GM18868 (cell line): ENCODE data around the gene INPP5A.

Source experiments
- ATAC-seq: cut with Tn5 transposase; IDR thresholded peaks from one replicate; pipeline ENCODE4 v1.9.1; 2021; ENCODE audit warnings: mild to moderate bottlenecking, moderate library complexity; ENCODE audit not compliant: unreplicated experiment

Gene INPP5A

GRCh38 chr10:132748135-132748534, 210.5 kb downstream of the INPP5A start:
- no peak for ATAC-seq

- ATAC-seq = no peak
Measured at GRCh38 chr10:132748545-132749370, 211.2 kb downstream of the INPP5A start.

- no peak for ATAC-seq
Measured at GRCh38 chr10:132749371-132749795, 211.8 kb downstream of the INPP5A start.

- no peak for ATAC-seq
Measured at GRCh38 chr10:132750936-132751335, 213.3 kb downstream of the INPP5A start.

GRCh38 chr10:132752378-132752777, 214.8 kb downstream of the INPP5A start:
- no peak for ATAC-seq

- ATAC-seq = no peak
Measured at GRCh38 chr10:132752961-132753360, 215.4 kb downstream of the INPP5A start.

- no peak for ATAC-seq
Measured at GRCh38 chr10:132753596-132753995, 216.0 kb downstream of the INPP5A start.

- no peak for ATAC-seq
Measured at GRCh38 chr10:132754071-132754470, 216.5 kb downstream of the INPP5A start.

- no peak for ATAC-seq
Measured at GRCh38 chr10:132755166-132755711, 217.7 kb downstream of the INPP5A start.

GRCh38 chr10:132756591-132756990, 219.0 kb downstream of the INPP5A start:
- ATAC-seq = no peak

- no peak for ATAC-seq
Measured at GRCh38 chr10:132757171-132757570, 219.6 kb downstream of the INPP5A start.

GRCh38 chr10:132758865-132759264, 221.3 kb downstream of the INPP5A start:
- no peak for ATAC-seq

GRCh38 chr10:132761395-132762060, 223.9 kb downstream of the INPP5A start:
- no peak for ATAC-seq

- no peak for ATAC-seq
Measured at GRCh38 chr10:132762267-132762666, 224.7 kb downstream of the INPP5A start.

GRCh38 chr10:132763545-132763944, 226.0 kb downstream of the INPP5A start:
- no peak for ATAC-seq

- ATAC-seq = no peak
Measured at GRCh38 chr10:132764108-132764507, 226.5 kb downstream of the INPP5A start.

GRCh38 chr10:132765435-132765834, 227.8 kb downstream of the INPP5A start:
- ATAC-seq = no peak

GRCh38 chr10:132766291-132766690, 228.7 kb downstream of the INPP5A start:
- no peak for ATAC-seq

- ATAC-seq = no peak
Measured at GRCh38 chr10:132768346-132769248, 231.0 kb downstream of the INPP5A start.

- ATAC-seq = no peak
Measured at GRCh38 chr10:132770061-132771021, 232.8 kb downstream of the INPP5A start.
